Measurements from ENCODE around the gene PPARGC1A. TPM values are rescaled to one million over a fixed set of nuclear protein-coding genes. Genes with fewer than 3 reads are reported as not detected.

Gene PPARGC1A
- polyA plus RNA-seq, 2 of the 4 experiments (the other 2 are of a cell fraction): 0.04 TPM

GRCh38 chr4:23828020-23828715, 61.7 kb downstream of the PPARGC1A start:
- TF ChIP-seq ZC3H11A (IDR thresholded peaks at IDR 0.05) (no peak), RARB (CRISPR knock-in tag; IDR thresholded peaks at IDR 0.05) (no peak)
- WGBS (ENCODE audit: missing lambda C conversion rate): 18% methylated on average over 9 of the region's 9 CpGs
- ATAC-seq: no peak
- Histone ChIP-seq H3K27ac (no peak overlapping the region), H3K4me3 (no peak overlapping the region), H3K4me1 (no peaks in the 10 kb centered on the region), H3K9me3 (no peaks in the 10 kb centered on the region), H3K4me2 (no peak overlapping the region)
- no peak for DNase-seq (ENCODE audit: low read depth in 1 of 2, low spot score in 1 of 2)
- POLR2A ChIA-PET: no interaction called here
- FAIRE-seq: no peak
- CTCF ChIA-PET: no interaction called here

- Histone ChIP-seq H3K4me3 (no peak overlapping the region), H3K27ac (no peak overlapping the region), H3K4me1 (no peaks in the 10 kb centered on the region), H3K9me3 (no peaks in the 10 kb centered on the region), H3K4me2 (no peak overlapping the region)
- no peak for ATAC-seq
- ChIA-PET CTCF (no interaction called here), POLR2A (no interaction called here)
- TF ChIP-seq SMC3 (IDR thresholded peaks at IDR 0.05): no peak
- no peak for TF ChIP-seq MYC (IDR thresholded peaks at IDR 0.05; ENCODE audit: borderline replicate concordance, low read length)
- TF ChIP-seq USF2 (IDR thresholded peaks at IDR 0.05): no peak
- no peak for TF ChIP-seq CHD4 (IDR thresholded peaks at IDR 0.05; ENCODE audit: borderline replicate concordance)
- no peak for TF ChIP-seq PBX3 (IDR thresholded peaks at IDR 0.05)
- TF ChIP-seq POLR2A (IDR thresholded peaks at IDR 0.05; ENCODE audit: low read length): no peak
- TF ChIP-seq MAX (IDR thresholded peaks at IDR 0.05): no peak
- no peak for TF ChIP-seq HOXB5 (CRISPR knock-in tag; IDR thresholded peaks at IDR 0.05)
- no peak for TF ChIP-seq RAD21 (conservative IDR thresholded peaks at IDR 0.05 in 1 of 2, IDR thresholded peaks at IDR 0.05 in 1 of 2)
- no peak for TF ChIP-seq GATA3 (IDR thresholded peaks at IDR 0.05; ENCODE audit: borderline replicate concordance)
- TF ChIP-seq TP53 (CRISPR knock-in tag; IDR thresholded peaks at IDR 0.05): no peak
- TF ChIP-seq KDM1A (IDR thresholded peaks at IDR 0.05; ENCODE audit: low read depth): no peak
- WGBS (ENCODE audit: missing lambda C conversion rate): 0% methylated on average over 1 of the region's 1 CpG
- no peak for DNase-seq (ENCODE audit: low read depth in 1 of 2, low spot score in 1 of 2)
- no peak for FAIRE-seq
These were observed 67.7 kb downstream of the PPARGC1A start for GRCh38 chr4:23822181-23822580.

- H3K9me3 ChIP-seq: no peaks in the 10 kb centered on the region
- no peak overlapping the region for H3K4me3 ChIP-seq
- CTCF ChIA-PET: no interaction called here
- DNase-seq (ENCODE audit: low read depth in 1 of 2, low spot score in 1 of 2) (no peak), FAIRE-seq (no peak), ATAC-seq (no peak)
- H3K4me2 ChIP-seq: no peak overlapping the region
- no peak overlapping the region for H3K27ac ChIP-seq
- H3K4me1 ChIP-seq: no peaks in the 10 kb centered on the region
- 19% methylated on average over 1 of the region's 1 CpG for WGBS (ENCODE audit: missing lambda C conversion rate)
- POLR2A ChIA-PET: no interaction called here
- no peak for TF ChIP-seq RARB (CRISPR knock-in tag; IDR thresholded peaks at IDR 0.05)
- TF ChIP-seq POLR2AphosphoS2 (conservative IDR thresholded peaks at IDR 0.05; ENCODE audit: low read length): no peak
- TF ChIP-seq ZSCAN20 (CRISPR knock-in tag; IDR thresholded peaks at IDR 0.05): no peak
These were observed 70.8 kb downstream of the PPARGC1A start for GRCh38 chr4:23819041-23819511.

- no peak for FAIRE-seq
- H3K27ac ChIP-seq: no peak overlapping the region
- ATAC-seq: no peak
- no peak overlapping the region for H3K4me3 ChIP-seq
- no peak overlapping the region for H3K4me2 ChIP-seq
- POLR2A ChIA-PET: no interaction called here
- WGBS (ENCODE audit: missing lambda C conversion rate): 19% methylated on average over 7 of the region's 7 CpGs
- no peaks in the 10 kb centered on the region for H3K4me1 ChIP-seq
- CTCF ChIA-PET: no interaction called here
- no peaks in the 10 kb centered on the region for H3K9me3 ChIP-seq
- DNase-seq (ENCODE audit: low read depth in 1 of 2, low spot score in 1 of 2): no peak
- TF ChIP-seq SMC3 (IDR thresholded peaks at IDR 0.05): no peak
- no peak for TF ChIP-seq RCOR1 (IDR thresholded peaks at IDR 0.05; ENCODE audit: low read depth, low read length)
- no peak for TF ChIP-seq ZNF302 (CRISPR knock-in tag; IDR thresholded peaks at IDR 0.05)
- TF ChIP-seq NR3C1 (IDR thresholded peaks at IDR 0.05): no peak
- no peak for TF ChIP-seq REST (IDR thresholded peaks at IDR 0.05)
- TF ChIP-seq JUNB (IDR thresholded peaks at IDR 0.05): no peak
- TF ChIP-seq PHF8 (IDR thresholded peaks at IDR 0.05; ENCODE audit: borderline replicate concordance, low read depth): no peak
- TF ChIP-seq PBX3 (IDR thresholded peaks at IDR 0.05): no peak
- no peak for TF ChIP-seq RAD21 (conservative IDR thresholded peaks at IDR 0.05 in 1 of 2, IDR thresholded peaks at IDR 0.05 in 1 of 2)
These were observed 71.6 kb downstream of the PPARGC1A start for GRCh38 chr4:23818097-23818885.
